ENCODE data around the gene LEFTY1.

GRCh38 chr1:225840713-225841112 lies 48.2 kb downstream of the LEFTY1 start:
- TF ChIP-seq POLR2A (IDR thresholded peaks at IDR 0.05) (no peak), CTCF (IDR thresholded peaks at IDR 0.05) (no peak), EP300 (IDR thresholded peaks at IDR 0.05) (no peak)
